IPS DF 6.9 (cell line): Measurements from ENCODE around the gene INAFM2.

ENCODE experiments used
- DNase-seq: peaks from one replicate; pipeline ENCODE4 v3.0.0-alpha.2; 2013; ENCODE audit warnings: low read depth, low spot score
- H3K27ac ChIP-seq: one replicate; pipeline ENCODE4 v1.5.1; 2013; ENCODE audit warnings: low read length, control low read depth
- H3K27me3 ChIP-seq: 2 replicates; pipeline ENCODE4 v1.6.1; 2013; ENCODE audit warnings: mild to moderate bottlenecking, low read length; ENCODE audit not compliant: control insufficient read depth, insufficient read depth
- H3K36me3 ChIP-seq: 2 replicates; pipeline ENCODE4 v1.6.1; 2013; ENCODE audit warnings: low read length; ENCODE audit not compliant: control insufficient read depth, insufficient read depth
- H3K4me1 ChIP-seq: 2 replicates; pipeline ENCODE4 v1.6.1; 2013; ENCODE audit warnings: low read length; ENCODE audit not compliant: control insufficient read depth, insufficient read depth
- H3K4me3 ChIP-seq: 2 replicates; pipeline ENCODE4 v1.5.1; 2013; ENCODE audit warnings: mild to moderate bottlenecking, low read length
- H3K9me3 ChIP-seq: 2 replicates; pipeline ENCODE4 v1.6.1; 2013; ENCODE audit warnings: low read length, inconsistent platforms; ENCODE audit not compliant: control insufficient read depth, insufficient read depth
- WGBS: extraction: QIAGEN DNeasy Blood & Tissue Kit; methylation state at CpG from one replicate; pipeline ENCODE4 v1.1.7; 2013; ENCODE audit warnings: mixed read lengths, missing lambda C conversion rate; ENCODE audit not compliant: insufficient read length, insufficient coverage; 5-methylcytosine and 5-hydroxymethylcytosine counted together

INAFM2 gene

GRCh38 chr15:40364251-40364650, 40.8 kb downstream of the INAFM2 start:
- DNase-seq = no peak
- H3K4me3 ChIP-seq = no peak overlapping the region
- H3K36me3 ChIP-seq = no peaks in the 10 kb centered on the region
- WGBS = no CpG with 5 or more reads among the region's 6 CpGs
- H3K27me3 ChIP-seq = no peaks in the 10 kb centered on the region; the same call in 1 of the 2 replicates
- H3K27ac ChIP-seq = no peak overlapping the region
- H3K9me3 ChIP-seq = no peaks in the 10 kb centered on the region
- peaks cover 1% of the 10 kb centered on the region; the same call in 1 of the 2 replicates for H3K4me1 ChIP-seq

- no peaks in the 10 kb centered on the region for H3K36me3 ChIP-seq
- H3K27ac ChIP-seq = no peak overlapping the region
- H3K4me1 ChIP-seq = peaks cover 1% of the 10 kb centered on the region; the same call in 1 of the 2 replicates
- WGBS = no CpG with 5 or more reads among the region's 5 CpGs
- no peak for DNase-seq
- H3K9me3 ChIP-seq = no peaks in the 10 kb centered on the region
- no peak overlapping the region for H3K4me3 ChIP-seq
- H3K27me3 ChIP-seq = no peaks in the 10 kb centered on the region; the same call in 1 of the 2 replicates
These were observed 41.5 kb downstream of the INAFM2 start for GRCh38 chr15:40365016-40365415.

- Histone ChIP-seq H3K4me3 (no peak overlapping the region), H3K36me3 (no peaks in the 10 kb centered on the region), H3K27me3 (no peaks in the 10 kb centered on the region; the same call in 1 of the 2 replicates), H3K9me3 (no peaks in the 10 kb centered on the region), H3K4me1 (peaks cover 1% of the 10 kb centered on the region; the same call in 1 of the 2 replicates), H3K27ac (no peak overlapping the region)
- WGBS = no CpG with 5 or more reads among the region's 11 CpGs
- no peak for DNase-seq
These were observed 42.3 kb downstream of the INAFM2 start for GRCh38 chr15:40365624-40366456.

GRCh38 chr15:40366457-40367370, 43.2 kb downstream of the INAFM2 start:
- no CpG with 5 or more reads among the region's 14 CpGs for WGBS
- Histone ChIP-seq H3K36me3 (no peaks in the 10 kb centered on the region), H3K27ac (no peak overlapping the region)

GRCh38 chr15:40367371-40367685, 43.8 kb downstream of the INAFM2 start:
- WGBS = no CpG with 5 or more reads among the region's 5 CpGs
- no peaks in the 10 kb centered on the region for H3K9me3 ChIP-seq
- H3K4me3 ChIP-seq = no peak overlapping the region
- peaks cover 1% of the 10 kb centered on the region; the same call in 1 of the 2 replicates for H3K4me1 ChIP-seq
- H3K36me3 ChIP-seq = no peaks in the 10 kb centered on the region
- DNase-seq = no peak
- no peak overlapping the region for H3K27ac ChIP-seq
- H3K27me3 ChIP-seq = no peaks in the 10 kb centered on the region; the same call in 1 of the 2 replicates

More at GRCh38 chr15:40366457-40367370, 43.2 kb downstream of the INAFM2 start:
- Histone ChIP-seq H3K9me3 (no peaks in the 10 kb centered on the region), H3K27me3 (no peaks in the 10 kb centered on the region; the same call in 1 of the 2 replicates), H3K4me1 (peaks cover 1% of the 10 kb centered on the region; the same call in 1 of the 2 replicates), H3K4me3 (no peak overlapping the region)
- DNase-seq = no peak

- H3K4me1 ChIP-seq = peaks cover 5% of the 10 kb centered on the region; the same call in 1 of the 2 replicates
- peak; percentile 82 for DNase-seq
- H3K27me3 ChIP-seq = no peaks in the 10 kb centered on the region; the same call in 1 of the 2 replicates
- no peak overlapping the region for H3K27ac ChIP-seq
- WGBS = no CpG with 5 or more reads among the region's 91 CpGs
- no peaks in the 10 kb centered on the region for H3K36me3 ChIP-seq
- no peaks in the 10 kb centered on the region for H3K9me3 ChIP-seq
- peak overlapping the region; percentile 11; the same call in 1 of the 2 replicates for H3K4me3 ChIP-seq
These were observed 44.5 kb downstream of the INAFM2 start for GRCh38 chr15:40367686-40368611.

DNA sequence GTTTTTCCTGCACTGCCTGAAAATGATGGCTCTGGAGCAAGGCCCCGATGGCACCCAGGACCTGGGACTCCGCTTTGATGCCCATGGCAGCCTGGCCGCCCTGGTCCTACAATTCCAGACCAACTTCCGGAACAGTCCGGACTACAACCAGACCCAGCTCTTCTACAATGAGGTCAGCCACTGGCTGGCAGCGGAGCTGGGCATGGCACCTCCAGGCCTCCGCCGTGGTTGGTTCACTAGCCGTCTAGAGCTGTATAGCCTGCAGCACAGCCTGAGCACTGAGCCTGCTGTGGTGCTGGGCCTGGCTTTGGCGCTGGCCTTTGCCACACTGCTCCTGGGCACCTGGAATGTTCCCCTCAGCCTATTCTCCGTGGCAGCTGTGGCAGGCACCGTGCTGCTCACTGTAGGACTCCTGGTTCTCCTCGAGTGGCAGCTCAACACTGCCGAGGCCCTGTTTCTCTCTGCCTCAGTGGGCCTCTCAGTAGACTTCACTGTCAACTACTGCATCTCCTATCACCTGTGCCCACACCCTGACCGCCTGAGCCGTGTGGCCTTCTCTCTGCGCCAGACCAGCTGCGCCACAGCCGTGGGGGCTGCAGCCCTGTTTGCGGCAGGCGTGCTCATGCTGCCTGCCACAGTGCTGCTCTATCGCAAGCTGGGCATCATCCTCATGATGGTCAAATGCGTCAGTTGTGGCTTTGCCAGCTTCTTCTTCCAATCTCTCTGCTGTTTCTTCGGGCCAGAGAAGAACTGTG, 45.4 kb downstream of the INAFM2 start:
- no peak overlapping the region for H3K27ac ChIP-seq
- no CpG with 5 or more reads among the region's 24 CpGs for WGBS
- no peak overlapping the region for H3K4me3 ChIP-seq
- no peak for DNase-seq
- no peaks in the 10 kb centered on the region; the same call in 1 of the 2 replicates for H3K27me3 ChIP-seq
- H3K9me3 ChIP-seq = no peaks in the 10 kb centered on the region
- H3K4me1 ChIP-seq = peaks cover 5% of the 10 kb centered on the region; the same call in 1 of the 2 replicates
- no peaks in the 10 kb centered on the region for H3K36me3 ChIP-seq

- H3K27me3 ChIP-seq = no peaks in the 10 kb centered on the region; the same call in 1 of the 2 replicates
- no peak overlapping the region for H3K4me3 ChIP-seq
- no peak overlapping the region for H3K27ac ChIP-seq
- H3K36me3 ChIP-seq = no peaks in the 10 kb centered on the region
- no peak for DNase-seq
- H3K4me1 ChIP-seq = peaks cover 5% of the 10 kb centered on the region; the same call in 1 of the 2 replicates
- WGBS = no CpG with 5 or more reads among the region's 10 CpGs
- no peaks in the 10 kb centered on the region for H3K9me3 ChIP-seq
These were observed 46.0 kb downstream of the INAFM2 start for GRCh38 chr15:40369474-40369869.

- H3K27ac ChIP-seq = no peak overlapping the region
- no CpG with 5 or more reads among the region's 13 CpGs for WGBS
These were observed 46.5 kb downstream of the INAFM2 start for GRCh38 chr15:40369971-40370370.

More at GRCh38 chr15:40369971-40370370, 46.5 kb downstream of the INAFM2 start:
- peaks cover 5% of the 10 kb centered on the region; the same call in 1 of the 2 replicates for H3K4me1 ChIP-seq
- H3K36me3 ChIP-seq = no peaks in the 10 kb centered on the region
- no peaks in the 10 kb centered on the region; the same call in 1 of the 2 replicates for H3K27me3 ChIP-seq
- no peak overlapping the region for H3K4me3 ChIP-seq
- H3K9me3 ChIP-seq = no peaks in the 10 kb centered on the region
- no peak for DNase-seq
